Measurements from ENCODE around the gene CNNM3.

DNA sequence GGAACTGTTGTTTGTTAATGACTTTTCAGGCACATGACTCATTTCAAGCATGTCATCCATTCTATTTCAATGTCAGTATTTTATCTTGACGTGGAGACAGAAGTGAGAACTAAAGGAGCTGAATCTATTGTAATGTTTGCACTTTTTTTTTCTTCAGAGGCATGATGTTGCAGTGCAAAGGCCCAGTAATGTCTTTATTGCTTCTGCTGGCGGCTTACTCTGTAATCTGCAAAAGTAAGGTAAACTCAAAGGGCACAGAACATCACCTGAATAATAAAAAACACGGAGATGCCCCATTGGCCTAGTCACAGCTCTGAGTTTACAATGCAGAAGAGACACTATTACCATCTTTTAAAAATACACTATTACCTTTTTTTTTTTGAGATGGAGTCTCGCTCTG, 2.4 kb upstream of the CNNM3 start:
- TF ChIP-seq, protein P1, sequence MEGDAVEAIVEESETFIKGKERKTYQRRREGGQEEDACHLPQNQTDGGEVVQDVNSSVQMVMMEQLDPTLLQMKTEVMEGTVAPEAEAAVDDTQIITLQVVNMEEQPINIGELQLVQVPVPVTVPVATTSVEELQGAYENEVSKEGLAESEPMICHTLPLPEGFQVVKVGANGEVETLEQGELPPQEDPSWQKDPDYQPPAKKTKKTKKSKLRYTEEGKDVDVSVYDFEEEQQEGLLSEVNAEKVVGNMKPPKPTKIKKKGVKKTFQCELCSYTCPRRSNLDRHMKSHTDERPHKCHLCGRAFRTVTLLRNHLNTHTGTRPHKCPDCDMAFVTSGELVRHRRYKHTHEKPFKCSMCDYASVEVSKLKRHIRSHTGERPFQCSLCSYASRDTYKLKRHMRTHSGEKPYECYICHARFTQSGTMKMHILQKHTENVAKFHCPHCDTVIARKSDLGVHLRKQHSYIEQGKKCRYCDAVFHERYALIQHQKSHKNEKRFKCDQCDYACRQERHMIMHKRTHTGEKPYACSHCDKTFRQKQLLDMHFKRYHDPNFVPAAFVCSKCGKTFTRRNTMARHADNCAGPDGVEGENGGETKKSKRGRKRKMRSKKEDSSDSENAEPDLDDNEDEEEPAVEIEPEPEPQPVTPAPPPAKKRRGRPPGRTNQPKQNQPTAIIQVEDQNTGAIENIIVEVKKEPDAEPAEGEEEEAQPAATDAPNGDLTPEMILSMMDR (IDR thresholded peaks at IDR 0.05): no peak
- TF ChIP-seq POLR2AphosphoS5 (IDR thresholded peaks at IDR 0.05): no peak

Data from prostate gland (tissue), 2 donors.